HL-60 (cell line): Measurements from ENCODE around the gene ANO3.

Experiments
- GABPA ChIP-seq: IDR thresholded peaks from 2 replicates; pipeline ENCODE4 v1.6.1; 2012; ENCODE audit warnings: low read depth
- POLR2AphosphoS5 ChIP-seq: IDR thresholded peaks from 2 replicates; pipeline ENCODE4 v1.6.1; 2012; ENCODE audit warnings: low read depth
- SPI1 ChIP-seq: IDR thresholded peaks from 2 replicates; pipeline ENCODE4 v1.6.1; 2012; ENCODE audit warnings: low read depth, mild to moderate bottlenecking, borderline replicate concordance
- TF ChIP-seq, protein P1 (sequence below): IDR thresholded peaks from one replicate; pipeline ENCODE4 v1.5.1; 2011; ENCODE audit warnings: low read length, control low read depth, inconsistent platforms; ENCODE audit not compliant: insufficient read depth
- TF ChIP-seq, protein P2 (sequence below): IDR thresholded peaks from 2 replicates; pipeline ENCODE4 v1.6.1; 2012; ENCODE audit warnings: low read depth; ENCODE audit not compliant: insufficient replicate concordance

DNA sequence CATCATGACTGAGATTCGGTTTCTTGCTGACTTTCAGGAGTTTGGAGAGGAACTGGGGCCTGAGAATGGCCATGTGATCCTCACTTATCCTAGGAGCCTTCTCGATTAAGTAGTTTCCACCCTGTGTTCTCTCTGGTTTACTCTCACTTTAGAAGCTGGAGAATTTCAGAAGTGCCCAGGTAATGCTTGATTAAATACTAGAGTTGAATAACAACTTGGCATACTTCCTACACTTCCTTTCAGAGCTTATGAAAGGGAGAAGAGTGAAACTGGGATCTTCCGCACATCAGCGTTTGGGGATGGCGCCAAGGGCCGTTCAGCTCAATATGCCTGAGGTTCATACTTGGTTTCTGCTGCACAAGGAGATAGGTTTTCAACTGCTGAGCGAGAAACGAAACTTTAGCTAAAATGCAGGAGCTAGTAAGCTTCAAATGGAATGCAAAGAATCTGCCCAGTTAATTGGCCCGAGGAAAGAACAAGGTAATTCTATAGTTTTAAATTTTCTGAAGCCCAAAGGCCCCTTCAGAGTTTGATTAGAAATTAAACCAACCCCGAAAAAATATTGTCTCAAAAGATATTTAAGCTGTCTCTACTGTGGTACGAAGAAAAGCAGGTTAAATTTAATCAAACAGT is 241.0 kb downstream of the ANO3 start:
- TF ChIP-seq, protein P1, sequence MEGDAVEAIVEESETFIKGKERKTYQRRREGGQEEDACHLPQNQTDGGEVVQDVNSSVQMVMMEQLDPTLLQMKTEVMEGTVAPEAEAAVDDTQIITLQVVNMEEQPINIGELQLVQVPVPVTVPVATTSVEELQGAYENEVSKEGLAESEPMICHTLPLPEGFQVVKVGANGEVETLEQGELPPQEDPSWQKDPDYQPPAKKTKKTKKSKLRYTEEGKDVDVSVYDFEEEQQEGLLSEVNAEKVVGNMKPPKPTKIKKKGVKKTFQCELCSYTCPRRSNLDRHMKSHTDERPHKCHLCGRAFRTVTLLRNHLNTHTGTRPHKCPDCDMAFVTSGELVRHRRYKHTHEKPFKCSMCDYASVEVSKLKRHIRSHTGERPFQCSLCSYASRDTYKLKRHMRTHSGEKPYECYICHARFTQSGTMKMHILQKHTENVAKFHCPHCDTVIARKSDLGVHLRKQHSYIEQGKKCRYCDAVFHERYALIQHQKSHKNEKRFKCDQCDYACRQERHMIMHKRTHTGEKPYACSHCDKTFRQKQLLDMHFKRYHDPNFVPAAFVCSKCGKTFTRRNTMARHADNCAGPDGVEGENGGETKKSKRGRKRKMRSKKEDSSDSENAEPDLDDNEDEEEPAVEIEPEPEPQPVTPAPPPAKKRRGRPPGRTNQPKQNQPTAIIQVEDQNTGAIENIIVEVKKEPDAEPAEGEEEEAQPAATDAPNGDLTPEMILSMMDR = no peak
- TF ChIP-seq GABPA (no peak), POLR2AphosphoS5 (no peak), SPI1 (no peak)
- TF ChIP-seq, protein P2, sequence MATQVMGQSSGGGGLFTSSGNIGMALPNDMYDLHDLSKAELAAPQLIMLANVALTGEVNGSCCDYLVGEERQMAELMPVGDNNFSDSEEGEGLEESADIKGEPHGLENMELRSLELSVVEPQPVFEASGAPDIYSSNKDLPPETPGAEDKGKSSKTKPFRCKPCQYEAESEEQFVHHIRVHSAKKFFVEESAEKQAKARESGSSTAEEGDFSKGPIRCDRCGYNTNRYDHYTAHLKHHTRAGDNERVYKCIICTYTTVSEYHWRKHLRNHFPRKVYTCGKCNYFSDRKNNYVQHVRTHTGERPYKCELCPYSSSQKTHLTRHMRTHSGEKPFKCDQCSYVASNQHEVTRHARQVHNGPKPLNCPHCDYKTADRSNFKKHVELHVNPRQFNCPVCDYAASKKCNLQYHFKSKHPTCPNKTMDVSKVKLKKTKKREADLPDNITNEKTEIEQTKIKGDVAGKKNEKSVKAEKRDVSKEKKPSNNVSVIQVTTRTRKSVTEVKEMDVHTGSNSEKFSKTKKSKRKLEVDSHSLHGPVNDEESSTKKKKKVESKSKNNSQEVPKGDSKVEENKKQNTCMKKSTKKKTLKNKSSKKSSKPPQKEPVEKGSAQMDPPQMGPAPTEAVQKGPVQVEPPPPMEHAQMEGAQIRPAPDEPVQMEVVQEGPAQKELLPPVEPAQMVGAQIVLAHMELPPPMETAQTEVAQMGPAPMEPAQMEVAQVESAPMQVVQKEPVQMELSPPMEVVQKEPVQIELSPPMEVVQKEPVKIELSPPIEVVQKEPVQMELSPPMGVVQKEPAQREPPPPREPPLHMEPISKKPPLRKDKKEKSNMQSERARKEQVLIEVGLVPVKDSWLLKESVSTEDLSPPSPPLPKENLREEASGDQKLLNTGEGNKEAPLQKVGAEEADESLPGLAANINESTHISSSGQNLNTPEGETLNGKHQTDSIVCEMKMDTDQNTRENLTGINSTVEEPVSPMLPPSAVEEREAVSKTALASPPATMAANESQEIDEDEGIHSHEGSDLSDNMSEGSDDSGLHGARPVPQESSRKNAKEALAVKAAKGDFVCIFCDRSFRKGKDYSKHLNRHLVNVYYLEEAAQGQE = no peak
